Measurements from ENCODE around the gene RUFY1. TPM values are rescaled to one million over a fixed set of nuclear protein-coding genes. Genes with fewer than 3 reads are reported as not detected.
A peak's percentile ranks its signal among the peaks of the same experiment; 100 is the strongest.

The RUFY1 gene
- total and polyA plus RNA-seq, 12 donors, result 17.0 to 38.3 (median 21.4) TPM

- intact Hi-C loops (cut with DNase I), result no loop called here
- no peaks in the 10 kb centered on the region for H3K9me3 ChIP-seq
- 23 to 25% methylated on average over 65 of the region's 65 CpGs for WGBS, 2 donors
- H3K4me1 ChIP-seq, result peaks cover 0 to 17% (median 4%) of the 10 kb centered on the region in 9 donors
- H3K27ac ChIP-seq, result peak overlapping the region in 9 of 10 donors; percentile 27 to 75 (median 51)
- DNase-seq (peak; percentile 78 to 80), ATAC-seq (peak; percentile 87 to 99 (median 98))
- peak overlapping the region; percentile 16 to 69 (median 56) for H3K4me3 ChIP-seq
- TF ChIP-seq CTCF (IDR thresholded peaks at IDR 0.05), result peak in 5 of 9 donors; percentile 27 to 55 (median 44)
- peaks cover 0 to 10% (median 0%) of the 10 kb centered on the region in 7 donors for H3K27me3 ChIP-seq
- no peaks in the 10 kb centered on the region for H3K36me3 ChIP-seq
Measured at GRCh38 chr5:179530069-179530998, 20.0 kb upstream of the RUFY1 start.

GRCh38 chr5:179533024-179533423 is 17.3 kb upstream of the RUFY1 start:
- peak in 1 of 9 donors; percentile 5 for TF ChIP-seq CTCF (IDR thresholded peaks at IDR 0.05)
- Histone ChIP-seq H3K27me3 (peaks cover 0 to 10% (median 0%) of the 10 kb centered on the region in 7 donors), H3K9me3 (no peaks in the 10 kb centered on the region), H3K27ac (no peak overlapping the region), H3K4me1 (peaks cover 0 to 17% (median 4%) of the 10 kb centered on the region in 9 donors), H3K36me3 (no peaks in the 10 kb centered on the region), H3K4me3 (no peak overlapping the region)
- 82 to 85% methylated on average over 6 of the region's 6 CpGs for WGBS, 2 donors
- ATAC-seq (no peak), DNase-seq (no peak)
- intact Hi-C loops (cut with DNase I), result no loop called here

- DNase-seq (no peak), ATAC-seq (no peak)
- intact Hi-C loops (cut with DNase I), result no loop called here
- Histone ChIP-seq H3K27ac (no peak overlapping the region), H3K36me3 (no peaks in the 10 kb centered on the region), H3K9me3 (no peaks in the 10 kb centered on the region), H3K27me3 (peaks cover 0 to 10% (median 0%) of the 10 kb centered on the region in 7 donors), H3K4me3 (no peak overlapping the region), H3K4me1 (peaks cover 0 to 17% (median 4%) of the 10 kb centered on the region in 9 donors)
- 92 to 93% methylated on average over 5 of the region's 5 CpGs for WGBS, 2 donors
- no peak for TF ChIP-seq CTCF (IDR thresholded peaks at IDR 0.05)
Measured at GRCh38 chr5:179533907-179534306, 16.4 kb upstream of the RUFY1 start.

GRCh38 chr5:179534431-179534830 is 15.9 kb upstream of the RUFY1 start:
- Histone ChIP-seq H3K27ac (no peak overlapping the region), H3K4me1 (peaks cover 0 to 17% (median 4%) of the 10 kb centered on the region in 9 donors), H3K36me3 (no peaks in the 10 kb centered on the region), H3K4me3 (no peak overlapping the region), H3K27me3 (peaks cover 0 to 10% (median 0%) of the 10 kb centered on the region in 7 donors), H3K9me3 (no peaks in the 10 kb centered on the region)
- intact Hi-C loops (cut with DNase I), result no loop called here
- TF ChIP-seq CTCF (IDR thresholded peaks at IDR 0.05), result no peak
- DNase-seq (no peak), ATAC-seq (no peak)
- 86% methylated on average over 12 of the region's 12 CpGs for WGBS, 2 donors
